ENCODE data around the gene TMEM212.

DNA sequence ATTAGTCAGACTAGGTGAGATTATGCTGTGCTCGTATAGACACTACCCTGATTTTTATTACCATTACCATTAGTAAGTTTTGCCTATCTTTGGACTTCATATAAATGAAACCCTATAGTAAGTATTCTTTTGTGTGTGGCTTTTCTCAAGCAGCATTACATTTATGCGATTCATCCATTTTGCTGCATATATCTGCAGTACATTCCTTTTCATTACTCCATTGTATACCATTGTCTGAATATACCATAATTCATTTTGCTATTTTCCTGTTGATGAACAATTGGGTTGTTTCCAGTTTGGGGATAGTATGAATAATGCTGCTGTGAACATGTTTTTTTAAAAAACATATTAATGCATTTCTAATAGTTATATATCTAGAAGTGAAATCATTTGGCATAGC, 45.3 kb downstream of the TMEM212 start:
- TF ChIP-seq GATA3 (IDR thresholded peaks at IDR 0.05; ENCODE audit: low read depth, low read length) (no peak), GATA2 (IDR thresholded peaks at IDR 0.05; ENCODE audit: low read depth, low read length) (no peak)

Data from SH-SY5Y (cell line).